ENCODE measurements around the gene GNA12. TPM values are rescaled to one million over a fixed set of nuclear protein-coding genes. Genes with fewer than 3 reads are reported as not detected.

GNA12 gene
- total RNA-seq, 4 donors from 2014 or later: 22.5 to 63.2 (median 35.1) TPM

DNA sequence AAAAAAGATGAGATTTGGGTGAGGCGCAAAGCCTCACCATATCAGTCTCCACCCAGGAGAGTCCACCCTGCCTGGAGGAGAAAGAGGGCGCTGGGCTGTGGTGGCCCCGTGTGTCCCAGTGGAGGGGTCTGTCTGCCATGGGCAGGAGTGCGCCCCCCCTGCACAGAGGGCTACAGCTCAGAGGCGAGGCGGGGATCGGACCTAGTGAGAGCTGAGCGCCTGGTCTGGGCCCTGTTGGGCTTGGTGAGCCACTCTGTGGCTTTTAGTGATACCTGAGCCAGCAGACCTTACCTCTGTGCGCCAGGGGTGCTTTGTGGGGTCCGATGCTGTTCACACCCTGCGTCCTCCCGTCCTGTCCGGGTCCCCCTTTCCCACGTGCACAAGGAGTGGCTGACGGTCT is 25.9 kb upstream of the GNA12 start:
- TF ChIP-seq EP300 (IDR thresholded peaks at IDR 0.05) (no peak), POLR2A (IDR thresholded peaks at IDR 0.05) (no peak), POLR2AphosphoS5 (IDR thresholded peaks at IDR 0.05) (no peak)
- TF ChIP-seq, protein P1, sequence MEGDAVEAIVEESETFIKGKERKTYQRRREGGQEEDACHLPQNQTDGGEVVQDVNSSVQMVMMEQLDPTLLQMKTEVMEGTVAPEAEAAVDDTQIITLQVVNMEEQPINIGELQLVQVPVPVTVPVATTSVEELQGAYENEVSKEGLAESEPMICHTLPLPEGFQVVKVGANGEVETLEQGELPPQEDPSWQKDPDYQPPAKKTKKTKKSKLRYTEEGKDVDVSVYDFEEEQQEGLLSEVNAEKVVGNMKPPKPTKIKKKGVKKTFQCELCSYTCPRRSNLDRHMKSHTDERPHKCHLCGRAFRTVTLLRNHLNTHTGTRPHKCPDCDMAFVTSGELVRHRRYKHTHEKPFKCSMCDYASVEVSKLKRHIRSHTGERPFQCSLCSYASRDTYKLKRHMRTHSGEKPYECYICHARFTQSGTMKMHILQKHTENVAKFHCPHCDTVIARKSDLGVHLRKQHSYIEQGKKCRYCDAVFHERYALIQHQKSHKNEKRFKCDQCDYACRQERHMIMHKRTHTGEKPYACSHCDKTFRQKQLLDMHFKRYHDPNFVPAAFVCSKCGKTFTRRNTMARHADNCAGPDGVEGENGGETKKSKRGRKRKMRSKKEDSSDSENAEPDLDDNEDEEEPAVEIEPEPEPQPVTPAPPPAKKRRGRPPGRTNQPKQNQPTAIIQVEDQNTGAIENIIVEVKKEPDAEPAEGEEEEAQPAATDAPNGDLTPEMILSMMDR (IDR thresholded peaks at IDR 0.05): no peak
- H3K4me3 ChIP-seq: peak overlapping the region in 1 of 2 donors; percentile 32
- H3K27ac ChIP-seq: peak overlapping the region in 2 of 4 donors; percentile 51 to 62
- H3K9me3 ChIP-seq: no peaks in the 10 kb centered on the region
- no peaks in the 10 kb centered on the region for H3K36me3 ChIP-seq
- 70 to 75% methylated on average over 2 to 8 of the region's 15 CpGs for WGBS, 2 donors (ENCODE audit: low coverage in 1 of 2)
- H3K4me1 ChIP-seq: peaks cover 0 to 17% (median 0%) of the 10 kb centered on the region in 3 donors
- no peaks in the 10 kb centered on the region for H3K27me3 ChIP-seq
- no peak for ATAC-seq

DNA sequence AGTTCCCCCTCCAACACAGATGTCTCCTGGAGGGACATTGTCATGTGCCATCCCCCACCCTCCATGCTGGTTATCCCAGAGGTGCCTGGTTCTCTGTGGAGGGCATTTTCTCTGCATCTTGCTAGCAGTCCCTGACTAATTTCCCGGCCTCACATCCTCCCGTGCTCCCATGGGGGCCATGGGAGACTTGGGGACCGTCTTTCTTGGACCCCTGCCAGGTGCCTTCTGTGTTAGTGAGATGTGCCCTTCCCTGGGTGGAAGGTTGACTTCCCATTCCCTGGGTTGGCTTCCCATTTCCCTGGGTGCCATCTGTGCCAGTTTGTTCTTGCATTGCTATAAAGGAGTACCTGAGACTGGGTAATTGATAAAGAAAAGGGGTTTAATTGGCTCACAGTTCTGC is 22.5 kb upstream of the GNA12 start:
- WGBS, 2 donors (ENCODE audit: low coverage in 1 of 2): no CpG with 5 or more reads among the region's 3 CpGs
- no peak overlapping the region for H3K27ac ChIP-seq
- H3K27me3 ChIP-seq: no peaks in the 10 kb centered on the region
- no peaks in the 10 kb centered on the region for H3K36me3 ChIP-seq
- TF ChIP-seq POLR2AphosphoS5 (IDR thresholded peaks at IDR 0.05) (no peak), POLR2A (IDR thresholded peaks at IDR 0.05) (no peak), EP300 (IDR thresholded peaks at IDR 0.05) (no peak)
- TF ChIP-seq, protein P1 (IDR thresholded peaks at IDR 0.05): no peak
- H3K9me3 ChIP-seq: no peaks in the 10 kb centered on the region
- no peak overlapping the region for H3K4me3 ChIP-seq
- ATAC-seq: no peak
- peaks cover 0 to 43% (median 15%) of the 10 kb centered on the region in 3 donors for H3K4me1 ChIP-seq

DNA sequence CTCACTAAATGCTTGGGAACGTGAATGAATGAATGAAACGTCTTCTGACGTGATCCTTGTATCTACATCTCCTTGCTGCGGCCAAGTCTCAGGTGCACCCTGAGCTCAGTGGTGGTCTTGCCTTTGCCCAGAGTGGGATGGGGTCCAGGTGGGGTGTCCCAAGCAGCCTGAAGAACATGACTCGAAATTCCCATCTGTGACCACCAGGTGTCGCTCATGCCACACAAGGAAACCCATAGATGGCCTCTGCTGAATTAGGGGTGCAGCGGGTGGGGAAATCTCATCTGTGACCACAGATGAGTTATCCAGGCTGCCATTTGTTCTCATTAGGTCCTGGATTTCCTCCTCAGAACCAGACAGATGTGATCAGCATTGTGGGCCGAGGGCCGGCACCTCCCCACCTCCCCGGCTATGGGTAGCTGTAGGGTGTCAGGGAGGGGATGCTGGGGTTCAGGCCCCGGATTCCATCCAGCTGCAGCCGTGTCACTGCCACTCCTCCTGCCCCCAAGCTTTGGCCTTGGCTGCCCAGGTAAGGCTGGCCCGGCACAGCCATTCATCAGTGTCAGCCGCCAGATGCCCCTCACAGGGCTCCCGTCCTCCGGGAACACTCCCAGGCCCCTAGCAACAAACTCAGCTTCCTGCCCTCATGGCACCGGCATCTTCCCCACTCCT is 21.0 kb upstream of the GNA12 start:
- Histone ChIP-seq H3K27ac (peak overlapping the region in 2 of 4 donors; percentile 82 to 84), H3K4me1 (peaks cover 0 to 35% (median 15%) of the 10 kb centered on the region in 3 donors), H3K4me3 (no peak overlapping the region), H3K36me3 (no peaks in the 10 kb centered on the region), H3K27me3 (no peaks in the 10 kb centered on the region), H3K9me3 (no peaks in the 10 kb centered on the region)
- no peak for ATAC-seq
- TF ChIP-seq, protein P1 (IDR thresholded peaks at IDR 0.05): peak in 3 of 4 experiments; percentile 81 to 90 (median 84)
- no peak for TF ChIP-seq POLR2A (IDR thresholded peaks at IDR 0.05)
- no peak for TF ChIP-seq EP300 (IDR thresholded peaks at IDR 0.05)
- WGBS, 2 donors (ENCODE audit: low coverage in 1 of 2): 44 to 53% methylated on average over 3 of the region's 17 CpGs

DNA sequence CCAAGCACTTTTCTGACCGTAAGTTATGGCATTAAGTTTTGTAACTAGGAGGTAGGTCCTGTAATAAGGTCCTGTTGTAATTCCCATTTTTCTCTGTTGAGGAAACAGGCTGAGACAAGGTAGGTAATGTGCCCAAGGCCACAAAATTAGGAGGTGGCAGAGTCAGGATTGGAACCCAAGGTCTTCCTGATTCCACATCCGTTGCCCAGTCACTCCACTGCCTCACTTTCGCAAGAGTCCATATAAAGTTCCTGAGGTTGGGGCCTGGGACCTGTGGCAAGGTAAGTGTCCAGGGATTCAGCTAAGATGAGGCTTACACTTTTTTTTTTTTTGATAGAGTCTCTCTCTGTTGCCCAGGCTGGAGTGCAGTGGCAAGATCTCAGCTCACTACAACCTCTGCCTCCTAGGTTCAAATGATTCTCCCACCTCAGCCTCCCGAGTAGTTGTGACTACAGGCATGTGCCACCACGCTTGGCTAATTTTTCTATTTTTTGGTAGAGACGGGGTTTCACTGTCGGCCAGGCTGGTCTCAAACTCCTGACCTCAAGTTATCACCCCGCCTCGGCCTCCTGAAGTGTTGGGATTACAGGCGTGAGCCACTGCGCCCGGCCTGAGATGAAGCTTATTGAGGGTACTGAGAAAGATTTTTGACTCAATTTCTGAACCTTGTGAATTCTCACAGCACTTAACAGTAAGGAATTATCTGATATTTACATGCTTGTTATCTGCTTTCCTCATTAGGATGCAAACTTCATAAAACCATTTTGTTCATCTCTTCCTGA is 20.3 kb upstream of the GNA12 start:
- no peaks in the 10 kb centered on the region for H3K36me3 ChIP-seq
- peak overlapping the region in 1 of 2 donors; percentile 26 for H3K4me3 ChIP-seq
- H3K27me3 ChIP-seq: no peaks in the 10 kb centered on the region
- 81 to 91% methylated on average over 3 to 12 of the region's 12 CpGs for WGBS, 2 donors (ENCODE audit: low coverage in 1 of 2)
- peak overlapping the region; percentile 44 to 84 (median 81) for H3K27ac ChIP-seq
- ATAC-seq: peak; percentile 3
- peaks cover 0 to 31% (median 15%) of the 10 kb centered on the region in 3 donors for H3K4me1 ChIP-seq
- no peaks in the 10 kb centered on the region for H3K9me3 ChIP-seq
- TF ChIP-seq POLR2A (IDR thresholded peaks at IDR 0.05): no peak
- no peak for TF ChIP-seq EP300 (IDR thresholded peaks at IDR 0.05)
- TF ChIP-seq, protein P1 (IDR thresholded peaks at IDR 0.05): no peak
- TF ChIP-seq POLR2AphosphoS5 (IDR thresholded peaks at IDR 0.05): no peak

Measured in gastroesophageal sphincter (tissue), 4 donors.